Mesendoderm (in vitro differentiated cells): ENCODE measurements around the gene TCAF1.
A peak's percentile ranks its signal among the peaks of the same experiment; 100 is the strongest.

ENCODE experiments used
- DNase-seq: peaks from one replicate; pipeline ENCODE4 v3.0.0; 2013
- H2AK5ac ChIP-seq: 2 replicates; pipeline ENCODE4 v1.6.1; 2013; ENCODE audit warnings: low read length, inconsistent platforms
- H2BK120ac ChIP-seq: 2 replicates; pipeline ENCODE4 v1.6.1; 2013; ENCODE audit warnings: low read depth, mild to moderate bottlenecking, low read length, moderate library complexity, mixed read lengths
- H2BK15ac ChIP-seq: replicated peaks from 2 replicates; pipeline ENCODE4 v1.6.1; 2013; ENCODE audit warnings: low read depth, mild to moderate bottlenecking, moderate library complexity
- H2BK5ac ChIP-seq: 2 replicates; pipeline ENCODE4 v1.6.1; 2013; ENCODE audit warnings: low read length, inconsistent platforms
- H3K18ac ChIP-seq: 2 replicates; pipeline ENCODE4 v1.6.1; 2013; ENCODE audit warnings: mild to moderate bottlenecking, low read length, mixed read lengths
- H3K23ac ChIP-seq: one replicate; pipeline ENCODE4 v1.6.1; 2013; ENCODE audit warnings: low read length
- H3K27ac ChIP-seq: 2 replicates; pipeline ENCODE4 v1.5.1; 2013; ENCODE audit warnings: low read depth, mild to moderate bottlenecking, inconsistent platforms, low read length, moderate library complexity
- H3K27me3 ChIP-seq: 2 replicates; pipeline ENCODE4 v1.6.1; 2013; ENCODE audit warnings: low read length, control low read depth, mild to moderate bottlenecking, inconsistent platforms; ENCODE audit not compliant: insufficient read depth, poor library complexity
- H3K36me3 ChIP-seq: 2 replicates; pipeline ENCODE4 v1.6.1; 2013; ENCODE audit warnings: low read length, inconsistent platforms; ENCODE audit not compliant: control insufficient read depth, insufficient read depth
- H3K4ac ChIP-seq: one replicate; pipeline ENCODE4 v1.6.1; 2013; ENCODE audit warnings: low read depth, mild to moderate bottlenecking, low read length, moderate library complexity
- H3K4me1 ChIP-seq: 2 replicates; pipeline ENCODE4 v1.6.1; 2013; ENCODE audit warnings: low read depth, low read length, inconsistent platforms; ENCODE audit not compliant: control insufficient read depth
- H3K4me2 ChIP-seq: 2 replicates; pipeline ENCODE4 v1.6.1; 2013; ENCODE audit warnings: low read length
- H3K4me3 ChIP-seq: 2 replicates; pipeline ENCODE4 v1.5.1; 2013; ENCODE audit warnings: mild to moderate bottlenecking, low read length
- H3K56ac ChIP-seq: one replicate; pipeline ENCODE4 v1.6.1; 2013; ENCODE audit warnings: low read length
- H3K79me1 ChIP-seq: 2 replicates; pipeline ENCODE4 v1.6.1; 2013; ENCODE audit warnings: low read length, inconsistent platforms
- H3K79me2 ChIP-seq: 2 replicates; pipeline ENCODE4 v1.6.1; 2013; ENCODE audit warnings: mild to moderate bottlenecking, low read length; ENCODE audit not compliant: control insufficient read depth, insufficient read depth
- H3K9ac ChIP-seq: 2 replicates; pipeline ENCODE4 v1.6.1; 2013; ENCODE audit warnings: low read length, inconsistent platforms
- H4K5ac ChIP-seq: one replicate; pipeline ENCODE4 v1.6.1; 2013; ENCODE audit warnings: low read length
- H4K8ac ChIP-seq: one replicate; pipeline ENCODE4 v1.6.1; 2013; ENCODE audit warnings: low read depth, mild to moderate bottlenecking, control low read depth, low read length, moderate library complexity
- WGBS: extraction: QIAGEN DNeasy Blood & Tissue Kit; methylation state at CpG from one replicate; pipeline ENCODE4 v1.1.7; 2013; ENCODE audit warnings: low lambda C conversion rate, missing lambda C conversion rate; ENCODE audit not compliant: insufficient coverage; ENCODE audit errors: extremely low coverage; 5-methylcytosine and 5-hydroxymethylcytosine counted together

The TCAF1 gene

GRCh38 chr7:143914938-143915652 is 13.1 kb upstream of the TCAF1 start:
- no peaks in the 10 kb centered on the region for H3K79me2 ChIP-seq
- no peak overlapping the region for H2AK5ac ChIP-seq
- H3K4ac ChIP-seq: no peak overlapping the region
- H3K36me3 ChIP-seq: no peaks in the 10 kb centered on the region
- no peak overlapping the region for H4K5ac ChIP-seq
- H3K4me3 ChIP-seq: no peak overlapping the region
- H3K27me3 ChIP-seq: no peaks in the 10 kb centered on the region
- WGBS: no CpG with 5 or more reads among the region's 7 CpGs
- H3K4me2 ChIP-seq: no peak overlapping the region
- no peak for DNase-seq
- no peak overlapping the region for H3K9ac ChIP-seq
- no peak overlapping the region for H3K18ac ChIP-seq
- no peak overlapping the region for H3K27ac ChIP-seq
- H4K8ac ChIP-seq: no peak overlapping the region
- no peak overlapping the region for H2BK5ac ChIP-seq
- H3K23ac ChIP-seq: no peak overlapping the region
- H2BK120ac ChIP-seq: no peak overlapping the region
- H3K4me1 ChIP-seq: no peaks in the 10 kb centered on the region
- no peak overlapping the region for H3K56ac ChIP-seq
- H3K79me1 ChIP-seq: no peaks in the 10 kb centered on the region
- no peak overlapping the region for H2BK15ac ChIP-seq

- no CpG with 5 or more reads among the region's 3 CpGs for WGBS
- Histone ChIP-seq H3K36me3 (no peaks in the 10 kb centered on the region), H3K4me1 (no peaks in the 10 kb centered on the region), H3K27me3 (no peaks in the 10 kb centered on the region), H3K23ac (no peak overlapping the region), H2BK5ac (no peak overlapping the region), H3K79me2 (no peaks in the 10 kb centered on the region), H3K79me1 (no peaks in the 10 kb centered on the region), H2AK5ac (no peak overlapping the region), H4K5ac (no peak overlapping the region), H2BK15ac (no peak overlapping the region), H2BK120ac (no peak overlapping the region), H3K4me3 (no peak overlapping the region), H3K27ac (no peak overlapping the region), H3K4ac (no peak overlapping the region), H3K18ac (no peak overlapping the region), H3K56ac (no peak overlapping the region), H3K9ac (no peak overlapping the region), H3K4me2 (no peak overlapping the region), H4K8ac (no peak overlapping the region)
- DNase-seq: no peak
Measured at GRCh38 chr7:143913945-143914615, 12.1 kb upstream of the TCAF1 start.

- Histone ChIP-seq H2BK120ac (no peak overlapping the region), H3K4ac (no peak overlapping the region), H3K4me3 (no peak overlapping the region), H2AK5ac (no peak overlapping the region), H2BK15ac (no peak overlapping the region), H3K4me2 (no peak overlapping the region), H3K27ac (no peak overlapping the region), H4K5ac (no peak overlapping the region), H3K36me3 (no peaks in the 10 kb centered on the region), H3K79me2 (no peaks in the 10 kb centered on the region), H3K79me1 (no peaks in the 10 kb centered on the region), H3K23ac (no peak overlapping the region), H3K27me3 (no peaks in the 10 kb centered on the region), H3K9ac (no peak overlapping the region), H2BK5ac (no peak overlapping the region), H4K8ac (no peak overlapping the region), H3K56ac (no peak overlapping the region), H3K18ac (peak overlapping the region; percentile 18), H3K4me1 (no peaks in the 10 kb centered on the region)
- no peak for DNase-seq
- no CpG with 5 or more reads among the region's 3 CpGs for WGBS
Measured at GRCh38 chr7:143910473-143911248, 8.7 kb upstream of the TCAF1 start.

GRCh38 chr7:143909863-143910262 is 7.9 kb upstream of the TCAF1 start:
- WGBS: no CpG with 5 or more reads among the region's 3 CpGs
- peaks cover 5% of the 10 kb centered on the region for H3K4me1 ChIP-seq
- no peak overlapping the region for H3K4me2 ChIP-seq

GRCh38 chr7:143908120-143908519 is 6.1 kb upstream of the TCAF1 start:
- Histone ChIP-seq H4K8ac (no peak overlapping the region), H3K9ac (no peak overlapping the region), H3K27me3 (no peaks in the 10 kb centered on the region), H3K4me3 (no peak overlapping the region), H3K79me1 (no peaks in the 10 kb centered on the region), H2BK120ac (no peak overlapping the region), H4K5ac (no peak overlapping the region), H3K4me2 (no peak overlapping the region), H3K27ac (no peak overlapping the region), H3K56ac (no peak overlapping the region), H2BK15ac (no peak overlapping the region), H2AK5ac (no peak overlapping the region), H3K4ac (no peak overlapping the region), H3K36me3 (no peaks in the 10 kb centered on the region), H3K79me2 (no peaks in the 10 kb centered on the region), H3K18ac (no peak overlapping the region), H3K4me1 (peaks cover 5% of the 10 kb centered on the region), H2BK5ac (no peak overlapping the region), H3K23ac (no peak overlapping the region)
- DNase-seq: no peak
- WGBS: no CpG with 5 or more reads among the region's 5 CpGs

More at GRCh38 chr7:143909863-143910262, 7.9 kb upstream of the TCAF1 start:
- Histone ChIP-seq H3K79me2 (no peaks in the 10 kb centered on the region), H3K23ac (no peak overlapping the region), H3K18ac (no peak overlapping the region), H3K27ac (no peak overlapping the region), H3K9ac (no peak overlapping the region), H3K36me3 (no peaks in the 10 kb centered on the region), H2BK5ac (no peak overlapping the region), H3K56ac (no peak overlapping the region), H4K8ac (no peak overlapping the region), H3K4me3 (no peak overlapping the region), H2BK120ac (no peak overlapping the region), H2BK15ac (no peak overlapping the region), H2AK5ac (no peak overlapping the region), H4K5ac (no peak overlapping the region), H3K79me1 (no peaks in the 10 kb centered on the region), H3K27me3 (no peaks in the 10 kb centered on the region), H3K4ac (no peak overlapping the region)
- DNase-seq: no peak
